Measurements from ENCODE around the gene NUAK1.

- no peak for TF ChIP-seq CTCF (conservative IDR thresholded peaks at IDR 0.05)
- TF ChIP-seq EZH2 (IDR thresholded peaks at IDR 0.05; ENCODE audit: low read depth) = no peak
Measured at GRCh38 chr12:106130474-106131113, 8.2 kb downstream of the NUAK1 start.
